Measurements from ENCODE around the gene WIPI1. TPM values are rescaled to one million over a fixed set of nuclear protein-coding genes. Genes with fewer than 3 reads are reported as not detected.
A peak's percentile ranks its signal among the peaks of the same experiment; 100 is the strongest.

Gene WIPI1
- total and polyA plus RNA-seq, 9 of the 15 experiments (the other 6 are each of a cell fraction or from before 2014, with no cell fraction given) = 3.7 to 23.5 (median 11.8) TPM

GRCh38 chr17:68437979-68438822 lies 19.1 kb downstream of the WIPI1 start (continued):
- TF ChIP-seq, protein P1, sequence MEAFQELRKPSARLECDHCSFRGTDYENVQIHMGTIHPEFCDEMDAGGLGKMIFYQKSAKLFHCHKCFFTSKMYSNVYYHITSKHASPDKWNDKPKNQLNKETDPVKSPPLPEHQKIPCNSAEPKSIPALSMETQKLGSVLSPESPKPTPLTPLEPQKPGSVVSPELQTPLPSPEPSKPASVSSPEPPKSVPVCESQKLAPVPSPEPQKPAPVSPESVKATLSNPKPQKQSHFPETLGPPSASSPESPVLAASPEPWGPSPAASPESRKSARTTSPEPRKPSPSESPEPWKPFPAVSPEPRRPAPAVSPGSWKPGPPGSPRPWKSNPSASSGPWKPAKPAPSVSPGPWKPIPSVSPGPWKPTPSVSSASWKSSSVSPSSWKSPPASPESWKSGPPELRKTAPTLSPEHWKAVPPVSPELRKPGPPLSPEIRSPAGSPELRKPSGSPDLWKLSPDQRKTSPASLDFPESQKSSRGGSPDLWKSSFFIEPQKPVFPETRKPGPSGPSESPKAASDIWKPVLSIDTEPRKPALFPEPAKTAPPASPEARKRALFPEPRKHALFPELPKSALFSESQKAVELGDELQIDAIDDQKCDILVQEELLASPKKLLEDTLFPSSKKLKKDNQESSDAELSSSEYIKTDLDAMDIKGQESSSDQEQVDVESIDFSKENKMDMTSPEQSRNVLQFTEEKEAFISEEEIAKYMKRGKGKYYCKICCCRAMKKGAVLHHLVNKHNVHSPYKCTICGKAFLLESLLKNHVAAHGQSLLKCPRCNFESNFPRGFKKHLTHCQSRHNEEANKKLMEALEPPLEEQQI (IDR thresholded peaks at IDR 0.05) = no peak
- no peak for TF ChIP-seq ID3 (CRISPR knock-in tag; IDR thresholded peaks at IDR 0.05)
- TF ChIP-seq ID3 (tag; IDR thresholded peaks at IDR 0.05) = peak; percentile 65; the same call in 1 of the 2 replicates
- peak; percentile 63; the same call in 1 of the 2 replicates for TF ChIP-seq MYC (IDR thresholded peaks at IDR 0.05; ENCODE audit: low read depth, low read length)
- TF ChIP-seq MYC (CRISPR knock-in tag; IDR thresholded peaks at IDR 0.05; ENCODE audit: borderline replicate concordance, low read depth) = no peak
- no peak for TF ChIP-seq MEF2A (IDR thresholded peaks at IDR 0.05; ENCODE audit: control insufficient read depth, low read depth, low read length)
- TF ChIP-seq AFF1 (IDR thresholded peaks at IDR 0.05; ENCODE audit: low read depth in 1 of 2, partially characterized antibody in 2 of 2) = no peak
- peak; percentile 66; the same call in 1 of the 2 replicates for TF ChIP-seq POLR2H (tag; IDR thresholded peaks at IDR 0.05; ENCODE audit: low read depth)
- no peak for TF ChIP-seq ZNF551 (CRISPR knock-in tag; IDR thresholded peaks at IDR 0.05)
- 0 out of 2 replicates have a peak, but pooled peaks have one; percentile 32 for TF ChIP-seq HIVEP1 (CRISPR knock-in tag; IDR thresholded peaks at IDR 0.05)
- TF ChIP-seq, protein P2, sequence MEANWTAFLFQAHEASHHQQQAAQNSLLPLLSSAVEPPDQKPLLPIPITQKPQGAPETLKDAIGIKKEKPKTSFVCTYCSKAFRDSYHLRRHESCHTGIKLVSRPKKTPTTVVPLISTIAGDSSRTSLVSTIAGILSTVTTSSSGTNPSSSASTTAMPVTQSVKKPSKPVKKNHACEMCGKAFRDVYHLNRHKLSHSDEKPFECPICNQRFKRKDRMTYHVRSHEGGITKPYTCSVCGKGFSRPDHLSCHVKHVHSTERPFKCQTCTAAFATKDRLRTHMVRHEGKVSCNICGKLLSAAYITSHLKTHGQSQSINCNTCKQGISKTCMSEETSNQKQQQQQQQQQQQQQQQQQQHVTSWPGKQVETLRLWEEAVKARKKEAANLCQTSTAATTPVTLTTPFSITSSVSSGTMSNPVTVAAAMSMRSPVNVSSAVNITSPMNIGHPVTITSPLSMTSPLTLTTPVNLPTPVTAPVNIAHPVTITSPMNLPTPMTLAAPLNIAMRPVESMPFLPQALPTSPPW (CRISPR knock-in tag; IDR thresholded peaks at IDR 0.05) = peak; percentile 52
- TF ChIP-seq SIX5 (IDR thresholded peaks at IDR 0.05; ENCODE audit: borderline replicate concordance in 1 of 2, insufficient read depth in 1 of 2, low read depth in 1 of 2, low read length in 2 of 2) = no peak
- TF ChIP-seq NBN (IDR thresholded peaks at IDR 0.05; ENCODE audit: low read depth) = no peak

Data from K562 (cell line).